Mucosa of stomach (tissue), 1 donor: ENCODE measurements around the gene AKT1.
A peak's percentile ranks its signal among the peaks of the same experiment; 100 is the strongest.

Source experiments
- H3K27me3 ChIP-seq: one replicate; pipeline ENCODE4 v1.7.0; 2013; ENCODE audit warnings: mild to moderate bottlenecking, low read length; ENCODE audit not compliant: control insufficient read depth, insufficient read depth
- H3K36me3 ChIP-seq: one replicate; pipeline ENCODE4 v1.7.0; 2013; ENCODE audit warnings: low read length; ENCODE audit not compliant: control insufficient read depth, insufficient read depth
- H3K4me1 ChIP-seq: one replicate; pipeline ENCODE4 v1.7.0; 2013; ENCODE audit warnings: mild to moderate bottlenecking, low read length; ENCODE audit not compliant: control insufficient read depth, insufficient read depth
- H3K4me3 ChIP-seq: one replicate; pipeline ENCODE4 v1.7.0; 2013; ENCODE audit warnings: low read length
- H3K9ac ChIP-seq: one replicate; pipeline ENCODE4 v1.7.0; 2013; ENCODE audit warnings: mild to moderate bottlenecking, low read length, moderate library complexity
- H3K9me3 ChIP-seq: one replicate; pipeline ENCODE4 v1.7.0; 2013; ENCODE audit warnings: mild to moderate bottlenecking, low read length, moderate library complexity; ENCODE audit not compliant: control insufficient read depth
- donor health status: Pancreatic carcinoma.

The AKT1 gene

DNA sequence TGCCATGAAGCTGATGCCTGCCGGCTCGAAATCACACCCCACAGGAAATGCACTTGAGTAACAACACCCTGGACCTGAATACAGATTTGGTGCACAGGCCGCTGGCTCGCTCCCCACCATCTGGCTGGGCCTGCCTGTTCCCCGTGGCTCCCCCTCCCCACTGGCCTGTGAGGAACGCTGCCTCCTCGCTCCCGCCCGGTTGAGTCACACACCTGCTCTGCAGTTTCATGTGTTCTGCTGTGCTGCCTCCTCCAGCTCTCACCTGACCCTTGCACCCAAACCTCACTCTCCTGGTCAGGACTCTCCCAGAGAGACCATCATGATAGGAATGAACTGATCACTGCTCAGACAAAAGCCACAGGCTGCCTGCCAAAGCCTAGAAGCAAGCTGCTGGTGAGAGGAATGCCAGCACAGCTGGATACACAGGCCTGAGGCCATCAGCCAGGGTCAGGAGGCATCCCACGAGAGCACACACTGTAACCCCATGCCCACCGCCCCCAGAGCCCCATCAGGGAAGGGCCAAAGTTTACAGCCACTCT is 46.4 kb downstream of the AKT1 start:
- H3K4me3 ChIP-seq: no peak overlapping the region
- H3K9ac ChIP-seq: peak overlapping the region; percentile 10
- H3K36me3 ChIP-seq: no peaks in the 10 kb centered on the region
- no peaks in the 10 kb centered on the region for H3K27me3 ChIP-seq
- peaks cover 46% of the 10 kb centered on the region for H3K4me1 ChIP-seq
- no peaks in the 10 kb centered on the region for H3K9me3 ChIP-seq

DNA sequence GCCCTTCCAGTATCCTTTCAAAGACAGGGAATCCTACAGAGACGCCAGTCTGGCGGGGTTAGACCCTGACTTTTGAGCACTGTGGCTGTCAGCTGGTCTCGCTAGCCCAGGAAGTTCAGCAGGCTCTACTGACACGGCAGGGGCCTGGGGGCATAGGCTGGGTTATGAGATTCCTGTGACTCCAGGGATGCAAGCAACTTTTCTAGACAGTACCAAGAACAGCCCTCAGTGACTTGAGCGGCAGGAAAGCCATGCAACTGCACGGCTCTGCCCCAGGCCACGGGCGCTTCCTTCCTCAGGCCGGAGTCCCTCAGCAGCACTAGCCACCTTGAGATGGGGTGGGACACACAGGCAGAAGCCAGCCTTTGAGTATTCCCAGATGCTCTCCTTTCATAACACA is 47.7 kb downstream of the AKT1 start:
- Histone ChIP-seq H3K36me3 (no peaks in the 10 kb centered on the region), H3K4me1 (peaks cover 38% of the 10 kb centered on the region), H3K9me3 (no peaks in the 10 kb centered on the region), H3K9ac (no peak overlapping the region), H3K27me3 (no peaks in the 10 kb centered on the region), H3K4me3 (no peak overlapping the region)

DNA sequence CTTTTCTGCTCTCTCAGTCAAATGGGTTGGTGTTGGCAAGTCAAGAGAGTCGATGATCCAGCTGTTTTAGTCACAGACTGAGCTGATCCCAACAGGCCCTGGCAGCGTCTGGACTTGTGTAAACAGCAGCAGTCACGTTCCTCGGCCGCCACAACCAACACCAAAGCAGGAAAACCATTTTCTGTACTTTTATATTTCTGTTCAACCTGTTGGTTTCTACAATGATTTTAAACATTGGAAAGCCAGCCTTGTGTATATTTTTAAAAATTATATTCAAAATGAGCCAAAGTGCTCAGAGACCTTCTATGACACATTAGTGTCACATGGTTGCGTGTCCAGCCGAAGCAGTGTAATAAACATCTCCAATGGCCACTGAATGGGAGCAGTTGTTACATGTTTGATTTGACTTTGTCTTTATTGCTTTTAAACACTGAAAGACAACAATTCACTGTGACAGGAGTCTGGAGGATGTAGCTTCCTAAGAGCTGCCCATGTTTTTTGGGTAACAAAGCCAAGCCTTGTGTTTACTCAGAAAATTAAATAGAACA is 48.5 kb downstream of the AKT1 start:
- H3K36me3 ChIP-seq: no peaks in the 10 kb centered on the region
- H3K4me3 ChIP-seq: no peak overlapping the region
- no peaks in the 10 kb centered on the region for H3K9me3 ChIP-seq
- H3K4me1 ChIP-seq: peaks cover 35% of the 10 kb centered on the region
- no peak overlapping the region for H3K9ac ChIP-seq
- no peaks in the 10 kb centered on the region for H3K27me3 ChIP-seq

DNA sequence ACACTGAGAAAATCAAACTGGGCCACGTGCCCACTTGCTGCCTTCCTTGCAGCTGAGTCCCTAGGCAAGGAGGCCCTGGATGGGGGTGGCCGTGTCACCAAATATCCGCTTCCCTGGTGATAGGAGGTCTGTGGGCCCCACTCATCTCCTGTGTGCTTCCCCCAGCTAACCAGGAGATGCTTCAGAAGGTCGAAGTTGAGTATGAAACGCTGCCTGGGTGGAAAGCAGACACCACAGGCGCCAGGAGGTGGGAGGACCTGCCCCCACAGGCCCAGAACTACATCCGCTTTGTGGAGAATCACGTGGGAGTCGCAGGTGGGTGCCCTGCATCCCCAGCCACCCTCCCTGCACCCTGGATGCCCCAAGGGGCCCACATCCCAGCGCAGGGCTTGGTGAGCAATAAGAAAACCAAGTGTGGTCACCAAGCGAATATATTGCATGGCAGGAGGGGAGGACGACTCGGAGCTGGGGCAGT is 49.4 kb downstream of the AKT1 start:
- peaks cover 34% of the 10 kb centered on the region for H3K4me1 ChIP-seq
- no peak overlapping the region for H3K4me3 ChIP-seq
- no peak overlapping the region for H3K9ac ChIP-seq
- H3K9me3 ChIP-seq: no peaks in the 10 kb centered on the region
- no peaks in the 10 kb centered on the region for H3K36me3 ChIP-seq
- no peaks in the 10 kb centered on the region for H3K27me3 ChIP-seq

GRCh38 chr14:104745431-104745830 is 50.1 kb downstream of the AKT1 start:
- peaks cover 34% of the 10 kb centered on the region for H3K4me1 ChIP-seq
- H3K27me3 ChIP-seq: no peaks in the 10 kb centered on the region
- H3K4me3 ChIP-seq: no peak overlapping the region
- no peak overlapping the region for H3K9ac ChIP-seq
- H3K36me3 ChIP-seq: no peaks in the 10 kb centered on the region
- H3K9me3 ChIP-seq: no peaks in the 10 kb centered on the region

DNA sequence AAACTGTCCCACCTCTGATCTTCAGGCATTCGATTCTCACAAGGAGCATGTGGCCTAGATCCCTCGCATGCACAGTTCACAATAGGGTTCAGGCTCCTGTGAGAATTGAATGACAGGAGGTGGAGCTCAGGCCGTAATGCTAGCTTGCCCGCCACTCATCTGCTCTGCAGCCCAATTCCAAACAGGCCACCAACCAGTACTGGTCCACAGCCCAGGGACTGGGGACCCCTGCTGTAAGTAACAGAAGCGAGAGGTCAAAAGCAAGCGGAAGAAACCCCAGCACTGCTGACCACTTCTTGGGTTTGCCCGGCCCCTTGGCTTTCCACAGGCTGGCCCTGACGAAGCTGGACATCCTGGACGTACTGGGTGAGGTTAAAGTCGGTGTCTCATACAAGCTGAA is 51.1 kb downstream of the AKT1 start:
- H3K36me3 ChIP-seq: peaks cover 4% of the 10 kb centered on the region
- no peak overlapping the region for H3K4me3 ChIP-seq
- no peaks in the 10 kb centered on the region for H3K27me3 ChIP-seq
- no peaks in the 10 kb centered on the region for H3K9me3 ChIP-seq
- H3K4me1 ChIP-seq: peaks cover 31% of the 10 kb centered on the region
- H3K9ac ChIP-seq: no peak overlapping the region

DNA sequence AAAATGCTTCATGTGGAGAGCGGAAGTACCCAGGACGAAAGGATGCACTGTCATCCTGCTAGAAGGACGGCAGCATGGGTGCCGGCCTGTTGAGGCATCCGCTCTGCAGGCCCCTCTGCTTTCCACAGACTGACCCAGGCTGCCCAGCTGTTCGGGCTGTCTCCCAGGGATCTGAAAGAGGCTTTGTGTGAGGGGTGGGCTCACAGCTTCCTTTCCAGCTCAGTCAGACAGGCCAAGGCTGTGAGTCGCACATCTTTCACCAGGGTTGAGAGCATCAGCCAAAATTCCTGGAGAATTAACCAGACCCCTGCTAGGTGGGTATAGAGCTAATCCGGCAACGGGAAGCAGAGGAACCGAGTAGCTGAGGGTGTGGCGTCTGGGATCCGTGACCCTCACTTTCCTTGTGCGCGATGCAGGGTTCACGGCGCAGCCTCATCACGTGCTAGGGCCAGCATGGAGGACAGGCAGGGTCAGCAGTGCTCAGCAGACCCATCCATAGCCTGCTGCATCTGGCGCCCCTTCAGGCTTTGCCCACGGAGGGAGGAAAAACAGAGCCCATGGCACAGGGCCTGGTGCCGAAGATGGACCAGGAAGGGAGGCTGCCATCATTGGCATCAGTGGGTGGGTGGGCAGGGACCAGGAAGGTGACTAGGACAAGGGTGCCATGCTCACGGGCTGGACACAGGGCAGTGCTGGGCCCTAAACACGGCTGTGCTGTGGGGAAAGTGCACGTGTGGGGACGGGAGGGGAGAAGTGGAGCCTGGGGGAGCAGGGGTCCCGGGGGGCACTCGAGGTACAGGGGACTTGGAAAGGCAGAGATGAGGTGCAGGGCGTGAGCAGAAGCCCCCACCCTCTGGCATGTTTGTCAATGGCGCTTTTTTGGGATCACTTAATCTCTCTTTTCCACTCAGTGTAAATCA is 51.8 kb downstream of the AKT1 start:
- H3K4me1 ChIP-seq: peaks cover 23% of the 10 kb centered on the region
- no peak overlapping the region for H3K4me3 ChIP-seq
- no peaks in the 10 kb centered on the region for H3K9me3 ChIP-seq
- H3K27me3 ChIP-seq: no peaks in the 10 kb centered on the region
- H3K9ac ChIP-seq: no peak overlapping the region
- peaks cover 4% of the 10 kb centered on the region for H3K36me3 ChIP-seq

DNA sequence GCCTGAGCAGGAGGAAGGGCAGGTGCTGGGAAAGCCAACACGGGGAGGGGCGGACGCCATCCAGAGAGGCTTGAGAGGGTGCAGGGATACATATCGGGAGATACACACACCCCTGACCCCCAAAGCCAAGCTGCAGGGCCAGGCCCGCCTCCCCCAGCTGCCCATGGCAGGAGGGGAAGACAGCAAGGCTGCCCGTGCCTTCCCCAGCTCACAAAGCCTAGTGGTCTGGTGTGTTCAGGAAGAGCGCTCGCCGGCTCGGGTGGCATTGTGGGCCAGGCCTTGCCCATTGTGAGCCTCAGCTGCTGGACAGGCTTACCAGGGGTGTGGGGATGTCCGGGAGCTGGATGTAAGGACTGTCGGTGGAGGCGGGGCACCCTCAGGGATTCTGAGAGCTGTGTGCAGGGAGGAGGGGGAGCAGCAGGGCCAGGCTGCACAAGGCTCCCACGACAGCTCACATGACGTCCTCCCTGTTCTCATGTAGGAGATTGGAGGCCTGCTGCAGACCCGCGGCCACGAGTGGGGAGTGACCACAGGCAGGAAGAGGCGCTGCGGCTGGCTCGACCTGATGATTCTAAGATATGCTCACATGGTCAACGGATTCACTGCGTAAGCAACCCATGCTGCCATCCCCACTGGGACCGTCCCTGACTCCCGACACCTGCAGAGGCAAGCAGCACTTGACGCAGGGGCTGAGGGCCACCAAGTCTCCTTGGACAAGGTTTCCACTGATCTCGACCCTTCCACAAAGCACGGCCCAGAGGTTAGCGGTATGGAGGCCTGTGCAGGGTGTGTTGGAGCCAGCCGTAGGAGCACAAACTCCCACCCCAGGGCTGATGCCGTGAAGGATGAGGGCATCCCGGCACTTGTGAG is 52.7 kb downstream of the AKT1 start:
- Histone ChIP-seq H3K9me3 (no peaks in the 10 kb centered on the region), H3K4me1 (peaks cover 15% of the 10 kb centered on the region), H3K36me3 (peaks cover 4% of the 10 kb centered on the region), H3K9ac (no peak overlapping the region), H3K27me3 (no peaks in the 10 kb centered on the region), H3K4me3 (no peak overlapping the region)

DNA sequence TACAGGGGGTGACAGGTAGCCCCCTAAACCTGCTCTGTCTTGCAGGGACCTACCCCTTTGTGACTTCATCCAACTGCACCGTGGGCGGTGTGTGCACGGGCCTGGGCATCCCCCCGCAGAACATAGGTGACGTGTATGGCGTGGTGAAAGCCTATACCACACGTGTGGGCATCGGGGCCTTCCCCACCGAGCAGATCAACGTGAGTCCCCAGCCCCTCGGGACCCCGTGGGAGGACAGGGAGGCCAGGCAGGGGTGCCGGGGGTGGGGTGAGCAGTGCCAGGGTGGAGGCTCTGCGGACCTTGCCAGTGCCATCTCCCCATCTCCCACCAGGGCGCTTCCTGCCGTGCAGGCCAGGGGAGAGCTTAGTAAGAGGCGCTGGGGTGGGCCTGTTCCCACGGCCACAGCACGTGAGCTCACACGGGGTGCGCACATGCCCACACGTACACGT is 53.7 kb downstream of the AKT1 start:
- Histone ChIP-seq H3K4me1 (peaks cover 5% of the 10 kb centered on the region), H3K4me3 (no peak overlapping the region), H3K9ac (no peak overlapping the region), H3K9me3 (no peaks in the 10 kb centered on the region), H3K27me3 (no peaks in the 10 kb centered on the region), H3K36me3 (peaks cover 4% of the 10 kb centered on the region)

DNA sequence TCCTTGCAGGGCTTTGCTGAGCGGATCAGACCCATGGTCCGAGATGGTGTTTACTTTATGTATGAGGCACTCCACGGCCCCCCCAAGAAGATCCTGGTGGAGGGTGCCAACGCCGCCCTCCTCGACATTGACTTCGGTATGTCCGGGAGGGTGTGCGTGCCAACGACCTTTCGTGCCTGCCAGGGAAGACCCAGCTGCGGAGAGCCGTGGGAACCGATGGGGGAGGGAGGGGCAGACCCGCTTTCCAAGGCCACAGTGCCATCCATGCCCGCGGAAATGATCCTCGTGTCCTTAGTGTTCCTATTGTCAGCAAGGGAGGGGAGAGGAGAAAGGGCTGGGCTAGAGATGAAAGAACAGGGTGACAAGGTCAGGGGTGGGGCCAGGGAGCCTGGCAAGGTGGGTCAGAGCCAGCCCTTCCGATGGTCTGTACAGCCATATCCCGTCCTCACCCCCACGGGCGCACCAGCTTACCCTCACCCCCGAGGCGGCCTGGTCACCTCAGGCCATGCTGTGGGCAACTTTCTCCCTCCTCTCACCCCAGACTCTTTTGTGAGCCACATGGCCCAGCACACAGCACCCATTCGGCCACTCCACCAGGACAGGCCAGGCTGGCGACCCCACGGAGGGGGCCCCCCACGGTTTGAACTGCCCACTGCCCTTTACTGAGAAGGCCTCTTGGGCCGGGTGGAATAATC is 54.3 kb downstream of the AKT1 start:
- H3K36me3 ChIP-seq: peaks cover 4% of the 10 kb centered on the region
- no peak overlapping the region for H3K9ac ChIP-seq
- no peaks in the 10 kb centered on the region for H3K4me1 ChIP-seq
- no peak overlapping the region for H3K4me3 ChIP-seq
- no peaks in the 10 kb centered on the region for H3K9me3 ChIP-seq
- no peaks in the 10 kb centered on the region for H3K27me3 ChIP-seq
